Retina (tissue), 1 donor: ENCODE measurements around the gene SDK2.
A peak's percentile ranks its signal among the peaks of the same experiment; 100 is the strongest.

ENCODE experiments used
- DNase-seq: peaks from one replicate; pipeline ENCODE4 v3.0.0-alpha.2; 2016

Gene SDK2

DNA sequence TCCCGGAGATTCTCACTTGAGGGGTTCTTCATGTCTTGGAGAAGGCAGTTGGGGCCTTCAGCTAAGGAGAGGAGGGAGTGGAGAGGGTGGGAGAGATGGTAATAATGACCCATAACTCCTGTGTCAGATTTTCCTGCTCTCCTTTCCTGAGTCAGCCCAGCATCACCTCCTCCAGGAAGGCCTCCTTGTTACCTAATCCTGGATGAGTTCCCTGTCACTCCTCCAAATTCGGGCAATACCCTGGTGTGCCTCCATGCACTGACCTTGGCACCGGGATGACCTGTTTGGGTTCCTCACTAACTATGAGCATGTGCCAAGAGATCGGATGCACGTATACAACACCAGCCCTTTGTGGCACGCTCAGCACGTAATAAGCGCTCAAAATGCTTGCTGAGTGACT is 38.8 kb downstream of the SDK2 start:
- DNase-seq: no peak

DNA sequence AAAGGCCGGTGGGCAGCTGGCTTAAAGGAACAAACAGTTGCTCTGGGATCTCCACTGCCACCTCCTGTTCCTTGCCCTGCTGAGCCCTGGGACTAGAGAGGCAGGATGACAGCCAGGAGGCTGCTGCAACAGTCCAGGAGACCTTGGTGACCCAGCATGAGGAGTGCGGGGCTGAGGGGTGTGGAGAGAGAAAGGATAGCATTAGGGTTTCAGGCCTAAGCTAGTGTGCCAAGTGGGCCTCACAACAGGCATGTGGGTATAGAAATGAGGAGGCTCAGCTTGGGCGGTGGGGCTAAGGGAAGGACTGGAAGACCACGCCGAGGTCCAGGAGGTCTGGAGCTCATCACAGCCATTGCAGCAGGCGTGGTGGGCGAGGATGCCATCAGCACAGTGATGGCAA is 39.8 kb downstream of the SDK2 start:
- no peak for DNase-seq

- no peak for DNase-seq
These were observed 40.3 kb downstream of the SDK2 start for GRCh38 chr17:73603971-73604370.

DNA sequence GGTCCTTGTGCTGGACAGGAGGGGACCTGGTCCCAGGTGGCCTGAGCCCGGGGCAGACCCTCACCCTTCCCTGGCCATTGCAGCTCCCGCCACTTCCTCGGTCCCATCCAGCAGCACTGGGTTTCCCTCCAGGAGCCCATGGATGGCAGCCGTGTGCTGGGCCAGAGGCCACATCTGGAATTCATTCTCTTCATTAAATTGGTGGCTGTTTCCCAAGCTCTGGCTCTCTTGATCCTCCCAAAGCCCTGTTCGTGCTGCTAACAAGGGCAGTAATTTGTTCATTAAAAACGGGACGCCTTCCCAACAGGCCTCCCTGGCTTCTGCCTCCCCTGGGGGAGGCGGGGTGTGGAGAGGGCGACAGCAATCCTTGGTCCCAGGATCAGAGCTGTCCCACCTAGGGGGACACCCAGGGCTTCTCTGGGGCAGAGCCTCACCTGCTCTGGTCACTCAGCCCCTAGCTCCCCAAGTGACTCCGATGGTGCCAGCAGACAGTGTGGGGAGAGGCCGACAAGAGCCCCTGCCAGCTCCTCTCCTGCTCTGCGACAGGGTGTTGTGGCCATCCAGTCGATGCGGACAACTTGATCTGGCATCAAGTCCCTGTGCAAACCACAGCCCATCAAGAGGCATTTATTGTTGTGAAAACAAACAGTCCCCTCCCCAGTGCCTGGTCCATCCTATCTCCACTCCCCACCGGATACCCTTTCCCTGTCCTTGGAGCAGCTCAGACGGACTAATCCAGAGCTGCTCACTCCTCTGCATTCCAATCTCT is 44.0 kb downstream of the SDK2 start:
- DNase-seq: no peak

GRCh38 chr17:73599599-73599998 is 44.6 kb downstream of the SDK2 start:
- no peak for DNase-seq

- DNase-seq: no peak
These were observed 46.0 kb downstream of the SDK2 start for GRCh38 chr17:73598212-73598611.

GRCh38 chr17:73595931-73596330 is 48.3 kb downstream of the SDK2 start:
- DNase-seq: no peak

- peak; percentile 79 for DNase-seq
These were observed 48.8 kb downstream of the SDK2 start for GRCh38 chr17:73595479-73595878.

DNA sequence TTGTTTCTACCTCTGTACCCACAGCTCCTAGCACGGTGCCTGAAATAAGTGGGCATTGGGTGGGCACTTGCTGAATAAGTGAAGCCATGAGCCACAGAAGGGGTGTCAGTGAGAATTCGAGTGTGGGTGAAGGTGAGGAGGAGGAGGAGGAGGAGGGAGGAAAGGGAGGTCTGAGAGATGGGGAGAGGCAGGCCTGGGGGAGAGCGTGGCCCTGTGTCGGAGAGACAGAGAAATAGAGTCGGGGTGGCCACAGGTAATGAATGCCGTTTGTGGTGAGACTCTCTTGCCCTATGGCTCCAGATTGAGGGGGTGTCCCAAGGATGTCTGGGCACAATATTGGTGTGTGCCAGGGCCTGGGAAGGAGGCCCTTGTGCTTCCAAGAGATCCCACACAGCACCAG is 49.2 kb downstream of the SDK2 start:
- DNase-seq: no peak

GRCh38 chr17:73594598-73594997 is 49.6 kb downstream of the SDK2 start:
- DNase-seq: no peak

DNA sequence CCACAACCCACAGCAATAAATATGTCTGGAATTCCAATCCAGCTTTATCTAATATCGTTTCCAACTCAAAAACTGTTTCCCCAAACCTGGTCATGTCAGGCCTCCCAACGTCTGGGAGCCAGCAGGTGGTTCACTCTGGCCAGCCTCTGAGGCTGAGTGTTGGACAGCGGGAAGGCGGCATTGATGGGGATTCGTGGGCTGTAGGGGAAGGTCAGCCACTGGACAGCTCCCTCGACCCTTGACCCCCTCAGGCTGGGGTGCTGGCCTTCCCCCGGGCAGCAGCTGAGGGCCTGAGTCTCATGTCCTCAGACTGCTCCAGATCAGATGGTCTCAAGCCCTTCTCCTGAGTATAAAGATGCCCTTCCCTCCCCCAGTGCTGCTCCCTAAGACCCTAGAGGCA is 50.2 kb downstream of the SDK2 start:
- DNase-seq: no peak

DNA sequence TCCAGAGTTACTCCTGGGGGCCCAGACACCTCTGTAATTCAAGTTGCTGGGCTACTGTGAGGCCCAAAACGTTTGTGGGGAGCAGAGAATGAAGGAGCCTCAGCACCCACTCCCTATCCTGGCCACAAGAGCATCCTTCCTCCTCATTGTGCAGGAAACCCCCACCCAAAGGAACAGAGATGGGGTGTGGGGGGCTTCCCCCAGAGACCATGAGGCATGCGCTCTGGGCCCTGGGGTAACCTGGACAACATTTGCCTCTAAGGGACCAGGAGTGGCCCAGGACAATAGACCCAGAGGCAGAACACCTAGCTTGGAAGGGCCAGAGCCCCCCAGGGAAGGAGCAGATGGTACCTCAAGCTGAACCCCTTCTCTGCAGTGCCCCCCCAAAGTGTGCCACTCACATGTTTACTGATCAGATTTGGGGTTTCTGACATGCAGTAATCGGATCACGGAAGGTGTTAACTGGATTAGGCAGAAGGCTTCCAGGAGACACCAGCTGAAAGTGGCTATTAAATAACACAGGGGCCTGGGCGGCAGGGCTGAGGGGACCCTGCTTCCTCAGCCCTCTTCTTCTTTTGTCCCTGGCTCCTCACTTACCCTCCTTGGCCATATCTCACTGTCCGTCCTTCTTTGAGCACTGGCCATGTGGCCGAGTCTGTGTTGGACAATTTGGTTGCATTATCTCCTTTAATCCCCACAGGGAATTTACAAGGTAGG is 50.8 kb downstream of the SDK2 start:
- DNase-seq: no peak

GRCh38 chr17:73592501-73592961 is 51.7 kb downstream of the SDK2 start:
- peak; percentile 72 for DNase-seq

DNA sequence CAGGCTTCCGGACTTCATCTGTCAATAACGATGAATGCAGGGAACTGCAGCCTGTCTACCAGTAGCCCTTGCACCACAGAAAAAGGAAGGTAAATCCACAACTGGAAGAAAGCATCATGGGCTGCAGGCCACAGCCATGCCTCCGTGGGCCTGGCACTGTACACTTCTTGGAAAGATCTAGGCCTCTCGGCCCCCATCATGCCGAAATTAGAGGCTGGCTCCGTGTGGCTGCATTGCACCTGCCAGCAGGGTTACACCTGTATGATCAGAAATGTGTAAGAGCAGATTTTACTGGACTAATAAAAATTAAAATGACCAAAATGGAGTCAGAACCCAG is 52.2 kb downstream of the SDK2 start:
- DNase-seq: no peak

- DNase-seq: no peak
These were observed 52.8 kb downstream of the SDK2 start for GRCh38 chr17:73591296-73592078.

- DNase-seq: no peak
These were observed 54.8 kb downstream of the SDK2 start for GRCh38 chr17:73589363-73589980.

DNA sequence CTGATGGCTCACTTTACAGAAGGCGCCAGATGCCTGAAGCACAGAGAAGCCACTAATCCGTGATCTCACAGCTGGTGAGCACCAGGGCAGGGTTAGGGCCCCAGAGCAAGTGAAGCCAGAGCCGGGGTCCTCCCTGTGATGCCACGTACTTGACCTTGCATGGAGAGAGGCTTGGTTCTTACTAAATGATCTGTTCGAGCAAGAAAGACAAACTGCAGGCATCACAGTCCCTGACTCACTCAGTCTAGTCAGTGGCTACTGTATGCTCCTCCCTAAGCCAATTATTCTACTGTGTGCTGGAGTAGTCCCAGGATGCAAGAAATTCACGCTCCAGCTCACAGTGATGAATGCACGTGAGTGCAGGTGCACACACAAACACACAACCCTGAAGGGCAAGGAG is 55.4 kb downstream of the SDK2 start:
- no peak for DNase-seq

- no peak for DNase-seq
These were observed 55.9 kb downstream of the SDK2 start for GRCh38 chr17:73588301-73588846.

- DNase-seq: peak; percentile 81
These were observed 57.2 kb downstream of the SDK2 start for GRCh38 chr17:73586921-73587602.

- DNase-seq: peak; percentile 51
These were observed 57.9 kb downstream of the SDK2 start for GRCh38 chr17:73586275-73586832.

GRCh38 chr17:73585583-73585982 is 58.7 kb downstream of the SDK2 start:
- no peak for DNase-seq

GRCh38 chr17:73584987-73585386 is 59.3 kb downstream of the SDK2 start:
- DNase-seq: no peak
